HL-60 (cell line): ENCODE results near the gene FHAD1.

Experiments used
- DNase-seq, 2 experiments: peaks; one replicate each; pipeline ENCODE4 v3.0.0-alpha.2; 2010 to 2020; ENCODE audit warnings: low read depth in 1 of 2, low spot score in 1 of 2
- H3K27ac ChIP-seq: fragments of 250-450 bp; sonication (Bioruptor Pico); replicated peaks from 2 replicates; pipeline ENCODE4 v1.5.1; 2020; ENCODE audit warnings: mild to moderate bottlenecking, moderate library complexity
- H3K27me3 ChIP-seq: fragments of 250-450 bp; sonication (Bioruptor Pico); 2 replicates; pipeline ENCODE4 v1.5.1; 2021; ENCODE audit warnings: mild to moderate bottlenecking, moderate library complexity; ENCODE audit not compliant: insufficient read depth, poor library complexity, severe bottlenecking
- H3K4me3 ChIP-seq: replicated peaks from 2 replicates; pipeline ENCODE4 v1.5.1; 2011; ENCODE audit warnings: mild to moderate bottlenecking, control low read depth, low read length; ENCODE audit not compliant: insufficient read depth
- GABPA ChIP-seq: IDR thresholded peaks from 2 replicates; pipeline ENCODE4 v1.6.1; 2012; ENCODE audit warnings: low read depth
- POLR2AphosphoS5 ChIP-seq: IDR thresholded peaks from 2 replicates; pipeline ENCODE4 v1.6.1; 2012; ENCODE audit warnings: low read depth
- SPI1 ChIP-seq: IDR thresholded peaks from 2 replicates; pipeline ENCODE4 v1.6.1; 2012; ENCODE audit warnings: low read depth, mild to moderate bottlenecking, borderline replicate concordance
- TF ChIP-seq, protein P1 (sequence below): IDR thresholded peaks from 2 replicates; pipeline ENCODE4 v1.6.1; 2012; ENCODE audit warnings: low read depth; ENCODE audit not compliant: insufficient replicate concordance
- TF ChIP-seq, protein P2 (sequence below): IDR thresholded peaks from one replicate; pipeline ENCODE4 v1.5.1; 2011; ENCODE audit warnings: low read length, control low read depth, inconsistent platforms; ENCODE audit not compliant: insufficient read depth

FHAD1 gene

DNA sequence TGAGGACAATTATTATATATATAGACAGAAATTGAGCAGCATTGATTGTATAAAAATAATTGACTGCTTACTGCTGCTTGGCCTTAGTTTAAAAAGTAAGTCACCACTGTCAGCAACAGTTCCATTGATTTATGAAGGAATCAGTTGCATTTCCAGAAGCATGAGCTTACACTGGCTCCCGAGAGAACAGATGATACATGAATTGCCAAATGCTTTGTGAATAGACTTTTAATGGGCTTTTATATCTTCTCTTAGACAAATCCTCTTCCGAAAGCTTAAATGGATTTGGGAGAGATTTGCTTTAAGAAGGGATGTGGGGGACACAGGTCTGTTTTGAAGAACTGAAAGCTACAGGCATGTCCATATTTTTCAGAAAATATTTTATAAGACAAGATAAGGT is 7.5 kb downstream of the FHAD1 start:
- no peak overlapping the region for H3K27ac ChIP-seq
- H3K27me3 ChIP-seq = no peaks in the 10 kb centered on the region
- TF ChIP-seq, protein P1, sequence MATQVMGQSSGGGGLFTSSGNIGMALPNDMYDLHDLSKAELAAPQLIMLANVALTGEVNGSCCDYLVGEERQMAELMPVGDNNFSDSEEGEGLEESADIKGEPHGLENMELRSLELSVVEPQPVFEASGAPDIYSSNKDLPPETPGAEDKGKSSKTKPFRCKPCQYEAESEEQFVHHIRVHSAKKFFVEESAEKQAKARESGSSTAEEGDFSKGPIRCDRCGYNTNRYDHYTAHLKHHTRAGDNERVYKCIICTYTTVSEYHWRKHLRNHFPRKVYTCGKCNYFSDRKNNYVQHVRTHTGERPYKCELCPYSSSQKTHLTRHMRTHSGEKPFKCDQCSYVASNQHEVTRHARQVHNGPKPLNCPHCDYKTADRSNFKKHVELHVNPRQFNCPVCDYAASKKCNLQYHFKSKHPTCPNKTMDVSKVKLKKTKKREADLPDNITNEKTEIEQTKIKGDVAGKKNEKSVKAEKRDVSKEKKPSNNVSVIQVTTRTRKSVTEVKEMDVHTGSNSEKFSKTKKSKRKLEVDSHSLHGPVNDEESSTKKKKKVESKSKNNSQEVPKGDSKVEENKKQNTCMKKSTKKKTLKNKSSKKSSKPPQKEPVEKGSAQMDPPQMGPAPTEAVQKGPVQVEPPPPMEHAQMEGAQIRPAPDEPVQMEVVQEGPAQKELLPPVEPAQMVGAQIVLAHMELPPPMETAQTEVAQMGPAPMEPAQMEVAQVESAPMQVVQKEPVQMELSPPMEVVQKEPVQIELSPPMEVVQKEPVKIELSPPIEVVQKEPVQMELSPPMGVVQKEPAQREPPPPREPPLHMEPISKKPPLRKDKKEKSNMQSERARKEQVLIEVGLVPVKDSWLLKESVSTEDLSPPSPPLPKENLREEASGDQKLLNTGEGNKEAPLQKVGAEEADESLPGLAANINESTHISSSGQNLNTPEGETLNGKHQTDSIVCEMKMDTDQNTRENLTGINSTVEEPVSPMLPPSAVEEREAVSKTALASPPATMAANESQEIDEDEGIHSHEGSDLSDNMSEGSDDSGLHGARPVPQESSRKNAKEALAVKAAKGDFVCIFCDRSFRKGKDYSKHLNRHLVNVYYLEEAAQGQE = no peak
- no peak for TF ChIP-seq POLR2AphosphoS5
- H3K4me3 ChIP-seq = no peak overlapping the region
- DNase-seq = no peak

DNA sequence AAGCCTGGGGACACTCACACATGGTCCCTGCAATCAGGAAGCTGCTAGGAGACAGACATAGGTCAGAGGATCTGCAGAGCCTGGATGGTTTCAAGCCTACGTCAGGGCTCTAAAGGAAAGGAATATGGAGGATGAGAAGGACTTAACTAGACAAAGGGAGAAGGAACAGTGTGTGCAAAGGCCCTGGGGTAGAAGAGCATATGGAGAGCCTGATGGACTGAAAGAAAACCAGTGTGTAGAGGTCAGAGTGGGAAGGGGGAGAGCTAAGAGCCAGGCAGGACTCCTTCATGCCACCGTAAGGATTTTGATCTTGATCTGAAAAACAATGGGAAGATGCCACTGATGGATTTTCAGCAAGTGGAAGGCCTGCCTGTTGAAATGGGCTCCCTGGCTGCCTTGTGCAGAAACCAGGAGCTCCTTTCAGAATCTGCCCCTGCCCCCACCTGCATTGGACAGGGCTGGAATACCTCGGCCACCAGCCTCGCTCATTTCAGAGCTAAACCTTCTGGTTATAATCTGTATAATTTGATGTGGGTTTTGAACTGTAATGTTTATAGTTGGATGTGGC is 8.6 kb downstream of the FHAD1 start:
- TF ChIP-seq GABPA (no peak), POLR2AphosphoS5 (no peak), SPI1 (no peak)
- TF ChIP-seq, protein P1 = no peak
- TF ChIP-seq, protein P2, sequence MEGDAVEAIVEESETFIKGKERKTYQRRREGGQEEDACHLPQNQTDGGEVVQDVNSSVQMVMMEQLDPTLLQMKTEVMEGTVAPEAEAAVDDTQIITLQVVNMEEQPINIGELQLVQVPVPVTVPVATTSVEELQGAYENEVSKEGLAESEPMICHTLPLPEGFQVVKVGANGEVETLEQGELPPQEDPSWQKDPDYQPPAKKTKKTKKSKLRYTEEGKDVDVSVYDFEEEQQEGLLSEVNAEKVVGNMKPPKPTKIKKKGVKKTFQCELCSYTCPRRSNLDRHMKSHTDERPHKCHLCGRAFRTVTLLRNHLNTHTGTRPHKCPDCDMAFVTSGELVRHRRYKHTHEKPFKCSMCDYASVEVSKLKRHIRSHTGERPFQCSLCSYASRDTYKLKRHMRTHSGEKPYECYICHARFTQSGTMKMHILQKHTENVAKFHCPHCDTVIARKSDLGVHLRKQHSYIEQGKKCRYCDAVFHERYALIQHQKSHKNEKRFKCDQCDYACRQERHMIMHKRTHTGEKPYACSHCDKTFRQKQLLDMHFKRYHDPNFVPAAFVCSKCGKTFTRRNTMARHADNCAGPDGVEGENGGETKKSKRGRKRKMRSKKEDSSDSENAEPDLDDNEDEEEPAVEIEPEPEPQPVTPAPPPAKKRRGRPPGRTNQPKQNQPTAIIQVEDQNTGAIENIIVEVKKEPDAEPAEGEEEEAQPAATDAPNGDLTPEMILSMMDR = no peak
- H3K27ac ChIP-seq = no peak overlapping the region
- no peak for DNase-seq
- H3K4me3 ChIP-seq = no peak overlapping the region
- no peaks in the 10 kb centered on the region for H3K27me3 ChIP-seq

GRCh38 chr1:15256584-15256983 is 9.6 kb downstream of the FHAD1 start:
- DNase-seq = no peak
- TF ChIP-seq, protein P1 = no peak
- no peak for TF ChIP-seq POLR2AphosphoS5
- no peak for TF ChIP-seq SPI1
- no peak for TF ChIP-seq GABPA
- TF ChIP-seq, protein P2 = no peak
- H3K4me3 ChIP-seq = no peak overlapping the region
- no peak overlapping the region for H3K27ac ChIP-seq
- H3K27me3 ChIP-seq = no peaks in the 10 kb centered on the region

DNA sequence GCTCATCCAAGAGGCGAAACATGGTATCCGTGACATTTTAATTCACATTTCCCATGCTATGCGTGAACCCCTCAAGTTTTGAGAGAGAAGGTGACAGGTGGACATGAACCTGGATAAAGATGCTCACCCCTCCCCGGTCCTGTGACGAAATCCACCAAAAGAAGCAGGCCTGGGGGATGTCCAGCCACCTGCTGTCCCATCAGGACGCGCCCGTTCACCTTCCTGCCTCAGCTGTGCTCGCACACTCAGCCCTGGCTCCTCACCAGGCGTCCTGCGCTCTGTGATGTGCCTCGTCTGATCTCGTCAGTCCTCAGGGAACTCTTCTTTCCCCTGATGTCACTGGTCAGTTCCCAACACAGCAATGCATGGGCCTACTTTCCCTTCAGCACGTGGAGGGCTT is 10.3 kb downstream of the FHAD1 start:
- Histone ChIP-seq H3K27me3 (no peaks in the 10 kb centered on the region), H3K4me3 (no peak overlapping the region), H3K27ac (no peak overlapping the region)
- DNase-seq = no peak
- TF ChIP-seq GABPA (no peak), SPI1 (no peak), POLR2AphosphoS5 (no peak)
- TF ChIP-seq, protein P2 = no peak
- TF ChIP-seq, protein P1 = no peak
